ENCODE results near the gene JCHAIN. TPM values are rescaled to one million over a fixed set of nuclear protein-coding genes. Genes with fewer than 3 reads are reported as not detected.
"Not testable (repeated sequence)": the region's sequence is repeated elsewhere in the genome, so short reads cannot be mapped to it uniquely, and the experiment has no call there.

Gene JCHAIN
- total and polyA plus RNA-seq, 2 of the 8 experiments (the other 6 are each of a cell fraction or from before 2014, with no cell fraction given), result not detected

- H3K9me3 ChIP-seq (ENCODE audit: insufficient read depth in 2 of 2, low read depth in 1 of 2, low read length in 1 of 2); H3K23me2 ChIP-seq (ENCODE audit: low read depth, low read length); H2BK15ac ChIP-seq (ENCODE audit: low read length); H3K4me2 ChIP-seq (ENCODE audit: insufficient read depth in 1 of 2, low read depth in 2 of 2, low read length in 2 of 2); H3K14ac ChIP-seq (ENCODE audit: insufficient read length); H2AK5ac ChIP-seq (ENCODE audit: low read depth, low read length); H3K4me1 ChIP-seq (replicated peaks in 1 of 4; ENCODE audit: control insufficient read depth in 3 of 4, insufficient read depth in 4 of 4, low read length in 3 of 4); H2AFZ ChIP-seq (ENCODE audit: low read length); H3K9ac ChIP-seq (replicated peaks in 1 of 4; ENCODE audit: extremely low read depth in 1 of 4, low read depth in 3 of 4, low read length in 3 of 4); H3K79me2 ChIP-seq (ENCODE audit: control insufficient read depth in 1 of 2, insufficient read depth in 2 of 2, low read length in 2 of 2); H2BK120ac ChIP-seq (replicated peaks; ENCODE audit: low read depth, low read length); H2BK20ac ChIP-seq (ENCODE audit: low read length); H4K8ac ChIP-seq (ENCODE audit: extremely low read depth, insufficient read depth, low read length); H4K91ac ChIP-seq (replicated peaks; ENCODE audit: insufficient read length, low read length); H3K27me3 ChIP-seq (replicated peaks in 1 of 4; ENCODE audit: control insufficient read depth in 3 of 4, extremely low read depth in 1 of 4, insufficient read depth in 3 of 4, low read length in 3 of 4); H3K27ac ChIP-seq (ENCODE audit: low read depth, low read length); H3K36me3 ChIP-seq (ENCODE audit: control insufficient read depth in 2 of 4, insufficient read depth in 4 of 4, low read length in 3 of 4); H2BK5ac ChIP-seq (ENCODE audit: low read depth, low read length); H3K23ac ChIP-seq (ENCODE audit: insufficient read length); H2BK12ac ChIP-seq (ENCODE audit: low read depth, low read length); H3K56ac ChIP-seq (replicated peaks; ENCODE audit: insufficient read length, low read depth, low read length); DNase-seq (ENCODE audit: low read depth in 1 of 2, low spot score in 2 of 2); H3K4ac ChIP-seq (replicated peaks; ENCODE audit: insufficient read length, low read depth, low read length); H4K20me1 ChIP-seq (replicated peaks in 1 of 2; ENCODE audit: control insufficient read depth in 1 of 2, insufficient read depth in 2 of 2, low read length in 2 of 2); CTCF ChIA-PET (ENCODE audit: partially characterized antibody); H3K79me1 ChIP-seq (ENCODE audit: low read depth, low read length); H4K5ac ChIP-seq (ENCODE audit: insufficient read length, low read depth, low read length); FAIRE-seq; H3K4me3 ChIP-seq (ENCODE audit: extremely low read depth in 1 of 4, insufficient read depth in 2 of 4, low read depth in 3 of 4, low read length in 4 of 4); H3K18ac ChIP-seq (ENCODE audit: extremely low read depth, low read length): not testable (repeated sequence)
- 91% methylated on average over 8 of the region's 8 CpGs; no CpG with 5 or more reads in 1 of the 2 experiments for WGBS, 2 experiments (ENCODE audit: extremely low coverage in 1 of 2, insufficient coverage in 1 of 2, insufficient read length in 1 of 2, insufficient replicate concordance in 2 of 2, low coverage in 1 of 2, low lambda C conversion rate in 2 of 2, missing lambda C conversion rate in 1 of 2)
- POLR2A ChIA-PET (ENCODE audit: partially characterized antibody), result interaction anchor here (0.7 kb wide), 1 partner anchor 207 kb away, joined by 3 read pairs; no protein-coding TSS in a partner anchor
These were observed 32.1 kb upstream of the JCHAIN start for GRCh38 chr4:70698435-70698834.

- H2BK12ac ChIP-seq (ENCODE audit: low read depth, low read length); FAIRE-seq; H2BK15ac ChIP-seq (ENCODE audit: low read length); H3K4me1 ChIP-seq (replicated peaks in 1 of 4; ENCODE audit: control insufficient read depth in 3 of 4, insufficient read depth in 4 of 4, low read length in 3 of 4); H3K14ac ChIP-seq (ENCODE audit: insufficient read length); H2BK20ac ChIP-seq (ENCODE audit: low read length); H3K23me2 ChIP-seq (ENCODE audit: low read depth, low read length); H4K5ac ChIP-seq (ENCODE audit: insufficient read length, low read depth, low read length); H2BK120ac ChIP-seq (replicated peaks; ENCODE audit: low read depth, low read length); H4K91ac ChIP-seq (replicated peaks; ENCODE audit: insufficient read length, low read length); H3K56ac ChIP-seq (replicated peaks; ENCODE audit: insufficient read length, low read depth, low read length); DNase-seq (ENCODE audit: low read depth in 1 of 2, low spot score in 2 of 2); H3K9me3 ChIP-seq (ENCODE audit: insufficient read depth in 2 of 2, low read depth in 1 of 2, low read length in 1 of 2); H3K23ac ChIP-seq (ENCODE audit: insufficient read length); H2BK5ac ChIP-seq (ENCODE audit: low read depth, low read length); H3K4me3 ChIP-seq (ENCODE audit: extremely low read depth in 1 of 4, insufficient read depth in 2 of 4, low read depth in 3 of 4, low read length in 4 of 4); H3K18ac ChIP-seq (ENCODE audit: extremely low read depth, low read length); H3K4me2 ChIP-seq (ENCODE audit: insufficient read depth in 1 of 2, low read depth in 2 of 2, low read length in 2 of 2); H3K79me1 ChIP-seq (ENCODE audit: low read depth, low read length); H2AK5ac ChIP-seq (ENCODE audit: low read depth, low read length); H4K20me1 ChIP-seq (replicated peaks in 1 of 2; ENCODE audit: control insufficient read depth in 1 of 2, insufficient read depth in 2 of 2, low read length in 2 of 2); H3K4ac ChIP-seq (replicated peaks; ENCODE audit: insufficient read length, low read depth, low read length); H3K27me3 ChIP-seq (replicated peaks in 1 of 4; ENCODE audit: control insufficient read depth in 3 of 4, extremely low read depth in 1 of 4, insufficient read depth in 3 of 4, low read length in 3 of 4); H2AFZ ChIP-seq (ENCODE audit: low read length); H4K8ac ChIP-seq (ENCODE audit: extremely low read depth, insufficient read depth, low read length); H3K27ac ChIP-seq (ENCODE audit: low read depth, low read length); H3K9ac ChIP-seq (replicated peaks in 1 of 4; ENCODE audit: extremely low read depth in 1 of 4, low read depth in 3 of 4, low read length in 3 of 4): not testable (repeated sequence)
- WGBS, 2 experiments (ENCODE audit: extremely low coverage in 1 of 2, insufficient coverage in 1 of 2, insufficient read length in 1 of 2, insufficient replicate concordance in 2 of 2, low coverage in 1 of 2, low lambda C conversion rate in 2 of 2, missing lambda C conversion rate in 1 of 2), result 94% methylated on average over 6 of the region's 7 CpGs; no CpG with 5 or more reads in 1 of the 2 experiments
- peaks cover 0 to 20% of the 10 kb centered on the region in 2 experiments; a peak in 3 of 4 replicates for H3K79me2 ChIP-seq (ENCODE audit: control insufficient read depth in 1 of 2, insufficient read depth in 2 of 2, low read length in 2 of 2)
- peaks cover 0 to 15% (median 0%) of the 10 kb centered on the region in 4 experiments; a peak in 1 of 8 replicates for H3K36me3 ChIP-seq (ENCODE audit: control insufficient read depth in 2 of 4, insufficient read depth in 4 of 4, low read length in 3 of 4)
- CTCF ChIA-PET (ENCODE audit: partially characterized antibody), result interaction anchor here (0.7 kb wide), 1 partner anchor 236 kb away, joined by 3 read pairs; no protein-coding TSS in a partner anchor
- POLR2A ChIA-PET (ENCODE audit: partially characterized antibody), result interaction anchor here (0.6 to 7.7 kb wide), 2 partner anchors 10 to 1582 kb away, joined by 3 to 86 read pairs; no protein-coding TSS in a partner anchor
These were observed 28.3 kb upstream of the JCHAIN start for GRCh38 chr4:70694633-70695032.

Data from H1 (cell line).